GM21390 (cell line): ENCODE measurements around the gene FOXP1.

Experiments used
- ATAC-seq: cut with Tn5 transposase; IDR thresholded peaks from one replicate; pipeline ENCODE4 v1.9.1; 2021; ENCODE audit not compliant: unreplicated experiment

FOXP1 gene

DNA sequence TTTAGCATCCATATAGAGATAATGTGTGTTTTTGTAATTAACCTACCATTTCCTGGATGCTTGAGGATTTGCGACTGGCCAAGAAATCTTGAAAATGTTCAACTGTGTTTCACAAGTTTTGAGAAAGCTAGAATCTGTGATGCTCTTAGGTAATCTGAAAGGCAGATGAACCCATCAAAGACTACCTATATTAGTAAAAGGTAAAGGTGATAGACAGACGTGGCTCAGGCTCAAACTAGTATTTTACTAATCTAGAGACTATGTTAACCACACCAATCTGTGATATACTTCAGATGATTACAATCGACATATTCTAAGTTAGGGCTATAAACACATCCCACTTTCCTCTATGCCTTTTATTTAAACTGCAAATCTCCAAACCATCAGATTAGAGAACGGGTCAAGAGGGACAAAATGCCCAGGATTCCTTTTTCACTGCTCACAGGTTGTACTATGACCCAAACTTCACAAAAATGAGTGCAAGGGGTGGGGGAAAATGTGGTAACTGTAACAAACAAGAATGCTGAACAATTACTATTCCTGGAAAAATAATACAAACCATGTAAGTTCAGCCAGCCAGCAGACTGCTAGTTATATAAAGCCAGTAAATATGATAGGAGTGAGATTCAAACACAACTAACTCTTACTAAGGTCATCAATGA is 295.1 kb downstream of the FOXP1 start:
- ATAC-seq, result no peak

DNA sequence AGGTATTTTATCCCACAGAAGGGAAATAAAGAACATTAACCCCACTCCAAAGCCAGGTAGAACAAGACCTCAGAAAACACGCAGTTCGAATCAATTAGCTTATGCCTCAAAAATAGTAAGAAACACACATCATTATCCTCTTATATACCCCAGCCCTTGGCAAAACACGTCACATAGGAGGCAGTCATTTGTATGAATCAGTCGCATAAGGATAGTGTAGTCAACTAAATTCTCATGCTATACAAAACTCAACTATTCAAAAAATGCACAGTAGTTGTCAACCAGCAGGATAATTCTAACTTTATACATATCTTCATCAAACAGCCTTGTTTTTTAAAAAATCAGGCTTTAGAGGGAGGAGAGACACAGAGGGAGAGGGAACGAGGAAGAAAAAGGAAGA is 298.4 kb downstream of the FOXP1 start:
- ATAC-seq, result no peak

DNA sequence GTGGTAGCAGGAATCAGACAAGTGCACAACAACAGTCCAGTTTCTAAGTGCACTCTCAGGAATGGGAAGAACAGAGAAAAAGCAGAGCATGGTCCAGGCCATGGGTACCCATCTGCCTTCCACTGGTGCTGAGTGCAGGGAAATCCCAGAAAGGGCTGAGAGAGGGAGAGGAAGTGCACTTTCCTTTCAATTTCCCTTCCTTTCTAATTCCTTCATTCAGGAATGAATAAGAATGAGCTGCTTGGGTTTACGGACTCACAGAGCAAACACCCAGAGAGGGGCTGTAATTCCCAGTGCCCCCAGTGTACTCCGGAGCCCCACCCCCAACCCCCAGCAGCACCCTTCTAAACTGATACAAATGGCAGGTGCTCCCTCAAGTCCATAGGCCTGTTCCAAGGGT is 300.6 kb downstream of the FOXP1 start:
- no peak for ATAC-seq

DNA sequence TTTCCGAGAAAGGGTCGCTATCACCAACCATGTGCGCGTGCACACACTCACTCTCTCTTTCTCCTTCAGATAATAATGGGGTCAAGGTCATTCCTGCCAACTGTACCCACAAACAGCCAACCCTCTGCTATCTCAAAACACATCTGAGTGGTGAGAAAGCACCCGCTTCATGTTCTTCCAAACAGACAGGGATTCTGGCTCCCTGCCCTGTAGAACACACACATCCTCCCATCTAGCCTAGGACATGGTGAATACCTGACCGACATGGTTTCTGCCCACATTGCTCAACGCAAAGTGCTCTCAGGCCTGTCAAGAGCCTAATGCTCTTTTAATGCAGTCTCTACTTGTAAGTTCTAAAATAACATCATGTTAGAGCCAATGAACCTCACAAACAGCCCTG is 302.2 kb downstream of the FOXP1 start:
- ATAC-seq, result no peak

DNA sequence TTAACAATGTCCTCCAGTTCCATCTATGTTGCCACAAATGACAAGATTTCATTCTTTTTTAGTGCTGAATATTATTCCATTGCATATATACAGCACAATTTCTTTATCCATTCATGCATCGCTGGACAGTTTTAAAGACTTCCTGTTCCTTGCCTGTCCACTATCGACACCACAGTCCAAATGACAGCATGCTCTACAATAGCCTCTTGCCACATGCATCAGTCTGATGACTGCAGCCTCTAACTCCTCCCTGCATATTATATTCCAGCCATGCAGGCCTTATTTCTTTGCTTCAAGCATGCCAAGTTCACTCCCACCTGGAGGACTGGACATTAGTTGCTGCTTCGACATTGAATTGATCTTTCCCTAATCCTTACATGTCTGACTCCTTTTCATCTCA is 306.2 kb downstream of the FOXP1 start:
- no peak for ATAC-seq

DNA sequence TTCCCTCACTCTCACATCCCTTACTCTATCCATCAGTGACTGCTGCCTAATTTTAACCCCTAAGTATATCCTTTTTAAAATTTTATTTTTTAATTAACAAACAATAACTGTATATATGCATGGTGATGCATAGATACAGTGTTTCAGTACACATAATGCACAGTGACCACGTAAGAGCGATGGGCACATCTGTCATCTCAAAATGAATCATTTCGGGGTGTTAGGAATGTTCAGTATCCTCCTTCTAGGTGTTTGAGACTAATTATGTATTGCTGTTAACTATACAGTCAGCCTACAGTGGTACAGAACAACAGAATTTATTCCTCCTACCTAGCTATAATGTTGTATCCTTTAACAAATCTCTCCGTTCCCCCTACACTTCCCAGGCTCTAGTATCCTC is 307.0 kb downstream of the FOXP1 start:
- no peak for ATAC-seq

DNA sequence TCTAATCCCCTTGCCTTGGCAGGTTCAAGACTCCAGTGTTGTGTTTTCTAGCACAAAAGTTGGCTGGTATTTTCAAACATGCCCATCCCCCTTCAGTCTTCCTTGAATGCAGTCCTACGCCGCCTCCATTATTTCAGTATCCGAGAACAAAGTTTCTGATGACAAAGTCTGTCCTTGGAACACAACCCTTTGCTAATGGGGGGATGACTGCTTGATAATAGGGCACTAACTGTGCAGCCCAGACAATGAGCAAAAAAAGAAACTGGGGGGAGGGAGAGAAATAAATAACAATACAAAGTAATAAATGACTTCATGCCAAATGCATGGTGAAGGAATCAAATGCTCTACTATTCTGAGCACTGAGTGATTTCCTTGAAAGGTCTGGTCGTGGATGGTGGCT is 310.1 kb downstream of the FOXP1 start:
- no peak for ATAC-seq

DNA sequence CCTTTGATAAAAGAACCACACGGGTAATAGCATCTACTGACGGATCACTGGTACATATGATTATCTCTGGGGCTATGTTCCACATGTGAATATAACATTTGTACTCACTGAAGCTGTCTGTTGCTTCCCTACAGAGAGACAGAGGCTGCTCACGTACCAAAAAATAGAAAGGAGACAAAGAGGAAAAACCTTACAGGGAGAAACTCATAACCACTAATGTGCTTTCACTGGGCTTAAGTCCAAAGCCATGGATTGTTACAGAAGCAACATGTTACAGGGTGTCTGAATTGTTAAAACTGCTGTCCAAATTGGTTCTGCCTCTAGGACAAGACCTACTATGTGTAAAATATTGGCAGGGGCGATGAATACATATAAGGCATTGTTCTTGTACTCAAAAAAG is 311.9 kb downstream of the FOXP1 start:
- ATAC-seq, result no peak

DNA sequence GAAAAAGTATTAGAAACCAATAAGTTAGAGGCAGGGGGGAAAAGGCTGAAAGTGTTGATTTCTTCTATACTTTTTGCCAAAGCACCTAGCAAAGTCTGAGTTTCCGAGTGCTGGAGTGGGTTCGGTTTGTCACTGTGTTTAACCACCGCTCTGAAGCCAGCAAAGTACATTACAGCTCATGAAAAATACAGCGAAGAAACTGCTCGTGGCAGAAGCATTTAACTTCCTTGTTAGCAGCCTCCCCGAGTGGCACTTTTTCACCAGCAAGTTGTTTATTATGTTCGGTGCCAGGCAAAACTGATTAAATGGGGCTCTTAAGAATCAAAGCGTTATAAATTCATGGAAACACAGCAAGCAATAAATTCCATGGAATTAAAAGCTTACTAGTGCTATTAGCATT is 313.6 kb downstream of the FOXP1 start:
- no peak for ATAC-seq

DNA sequence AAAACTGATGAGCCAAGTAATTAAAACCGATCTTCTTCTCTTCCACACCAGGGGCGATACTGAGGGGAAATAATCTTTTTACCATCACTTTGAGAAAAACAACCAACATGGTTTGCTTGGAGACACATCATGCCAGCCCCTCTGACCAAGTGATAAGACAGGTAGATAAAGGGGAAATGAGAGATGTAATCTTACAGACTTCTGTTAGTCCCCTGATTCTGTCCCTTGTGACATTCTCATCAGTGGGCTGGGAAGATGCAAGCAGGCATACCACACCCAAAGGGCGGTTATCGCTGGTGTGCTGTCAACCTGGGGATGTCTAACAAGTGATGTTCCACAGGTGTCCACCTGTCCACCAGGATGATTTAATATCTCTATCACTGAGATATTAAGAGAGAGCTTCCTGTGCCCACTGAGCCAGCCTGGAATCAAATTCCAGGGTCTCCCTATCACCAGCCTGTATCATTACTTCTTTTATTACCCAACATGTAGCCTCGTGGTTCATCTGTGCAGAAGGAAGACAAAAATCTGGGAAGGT is 315.0 kb downstream of the FOXP1 start:
- ATAC-seq, result no peak

DNA sequence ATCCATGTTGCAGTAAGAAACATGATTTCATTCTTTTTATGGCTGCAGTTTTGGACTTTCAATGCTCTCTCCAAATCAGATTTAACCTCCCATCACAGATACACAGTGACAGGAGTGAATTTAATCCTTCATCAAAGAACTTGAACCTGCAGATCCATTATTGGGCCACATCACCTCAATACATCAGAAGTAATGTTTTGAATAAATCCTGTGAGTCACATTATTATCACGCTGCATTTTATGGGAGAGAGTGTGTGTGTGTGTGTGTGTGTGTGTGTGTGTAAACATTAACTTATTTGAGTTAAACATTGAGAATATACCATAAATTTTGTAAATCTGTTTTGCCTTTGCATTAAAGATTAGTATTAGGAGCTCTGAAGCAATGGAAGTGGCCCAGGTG is 316.7 kb downstream of the FOXP1 start:
- no peak for ATAC-seq

DNA sequence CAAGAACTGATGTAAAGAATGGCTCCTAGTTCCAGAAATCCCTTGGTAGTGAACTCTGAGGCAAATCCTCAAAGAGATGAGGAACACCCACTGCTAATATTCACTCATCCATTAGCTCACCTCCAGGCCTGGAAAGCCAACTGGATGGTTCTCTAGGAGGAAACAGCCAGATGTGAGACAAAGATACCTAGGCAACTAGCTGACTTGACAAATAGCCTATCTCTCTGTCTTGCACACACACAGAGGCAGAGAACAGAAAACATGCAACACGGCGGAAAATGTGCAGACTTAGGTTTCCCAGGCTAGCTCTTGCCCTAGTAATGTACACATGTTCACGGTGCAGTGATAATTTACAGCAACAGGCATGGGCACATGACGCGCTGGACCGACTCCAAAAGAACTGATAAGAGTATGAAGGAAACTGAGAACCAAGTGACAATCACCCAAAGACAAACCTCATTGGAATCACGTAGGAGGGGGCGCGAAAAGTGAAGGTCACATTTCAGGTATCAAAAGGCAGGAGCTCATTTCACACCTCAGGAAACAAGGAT is 318.1 kb downstream of the FOXP1 start:
- ATAC-seq, result no peak

DNA sequence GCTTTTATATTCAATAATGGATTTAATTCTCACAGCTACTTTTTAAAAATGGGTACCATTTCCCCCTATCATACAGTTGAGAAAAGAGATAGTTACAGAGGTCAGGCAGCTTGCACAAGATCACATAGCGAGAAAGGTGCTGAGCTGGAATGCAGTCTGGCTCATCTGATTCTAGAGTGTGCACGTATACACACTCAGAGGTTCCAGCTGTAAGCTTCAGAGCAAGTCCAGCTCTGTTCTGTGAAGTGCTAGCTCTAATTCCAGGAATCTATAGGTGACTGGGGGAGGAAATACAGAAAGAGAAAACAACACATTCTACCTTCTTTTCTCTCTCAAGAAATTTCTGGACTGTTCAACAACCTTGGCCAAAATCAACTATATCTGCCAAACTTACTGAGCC is 318.7 kb downstream of the FOXP1 start:
- ATAC-seq, result no peak

DNA sequence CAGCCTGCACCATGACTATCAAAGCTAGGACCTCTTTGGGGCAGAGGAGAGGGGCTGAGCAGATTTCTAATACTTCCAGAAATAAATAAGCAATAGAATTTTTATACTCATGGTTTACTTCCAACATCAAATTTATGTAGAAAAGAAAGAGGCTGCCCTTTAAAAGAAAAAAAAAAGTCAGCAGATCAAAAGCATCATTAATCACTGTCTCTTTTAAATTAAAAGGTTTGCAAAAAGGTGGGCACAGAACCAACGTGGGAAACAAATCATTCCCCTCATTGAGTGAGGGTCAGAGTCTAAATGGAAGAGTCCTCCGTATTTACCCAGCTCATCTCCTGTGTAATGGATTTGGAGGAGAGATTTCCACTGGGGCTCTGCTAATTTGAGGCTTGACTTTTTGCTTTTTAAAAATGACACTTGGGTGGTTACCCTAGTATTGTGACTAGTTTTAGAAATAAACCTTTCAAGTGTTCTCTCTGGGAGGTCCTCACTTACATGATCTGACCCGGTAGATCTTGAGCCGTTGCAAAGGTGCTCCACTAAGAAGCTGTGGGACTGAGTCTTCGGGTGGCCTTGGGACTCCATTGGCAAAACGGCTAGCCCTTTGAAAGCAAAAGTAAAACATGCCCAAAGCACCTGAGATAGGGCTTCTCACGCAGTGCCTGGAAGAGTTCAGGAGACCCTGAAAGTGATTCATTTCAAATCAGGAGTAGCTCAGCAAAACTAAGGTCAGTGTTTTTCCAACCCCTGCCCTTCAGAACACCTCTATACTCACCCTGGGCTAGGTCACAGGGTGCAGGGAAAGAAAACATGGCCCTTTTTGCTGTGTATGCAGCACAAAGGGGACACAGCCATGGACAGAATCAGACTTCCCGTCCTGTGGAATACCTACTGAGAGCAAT is 320.9 kb downstream of the FOXP1 start:
- ATAC-seq, result no peak

DNA sequence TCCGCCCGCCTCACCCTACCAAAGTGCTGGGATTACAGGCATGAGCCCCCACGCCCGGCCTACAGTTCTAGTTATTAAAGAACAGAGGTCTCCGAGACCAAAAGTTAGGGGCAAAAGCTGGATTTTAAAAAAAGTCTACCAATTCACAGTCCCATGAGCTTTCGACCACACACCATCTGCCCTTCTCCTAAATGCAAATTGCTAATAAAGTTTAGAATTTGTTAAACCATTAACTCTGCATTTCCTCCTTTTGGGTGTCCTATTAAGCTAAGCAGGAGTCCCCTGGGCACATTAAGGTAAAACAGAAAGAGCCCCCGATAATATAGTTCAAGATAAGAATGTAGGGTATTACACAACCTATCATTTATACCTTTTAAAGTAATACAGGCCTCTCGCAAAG is 322.7 kb downstream of the FOXP1 start:
- ATAC-seq, result no peak

DNA sequence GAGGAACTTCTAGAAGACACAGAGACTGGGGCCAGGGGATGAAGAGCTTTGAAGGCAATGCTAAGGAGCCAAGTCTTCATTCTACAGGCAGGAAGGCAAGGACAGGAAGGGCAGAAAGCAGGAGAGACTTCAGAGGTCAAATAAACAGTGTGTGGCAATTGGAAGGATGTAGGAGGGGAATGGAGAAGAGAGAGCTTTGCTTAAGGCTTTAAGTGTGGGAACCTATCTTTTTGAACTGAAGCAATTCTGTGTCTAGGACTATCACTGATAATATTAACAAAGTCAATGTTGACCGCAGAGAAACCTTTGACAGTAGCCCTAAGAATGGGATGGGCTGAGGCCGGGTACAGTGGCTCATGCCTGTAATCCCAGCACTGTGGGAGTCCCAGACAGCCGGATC is 325.0 kb downstream of the FOXP1 start:
- no peak for ATAC-seq

DNA sequence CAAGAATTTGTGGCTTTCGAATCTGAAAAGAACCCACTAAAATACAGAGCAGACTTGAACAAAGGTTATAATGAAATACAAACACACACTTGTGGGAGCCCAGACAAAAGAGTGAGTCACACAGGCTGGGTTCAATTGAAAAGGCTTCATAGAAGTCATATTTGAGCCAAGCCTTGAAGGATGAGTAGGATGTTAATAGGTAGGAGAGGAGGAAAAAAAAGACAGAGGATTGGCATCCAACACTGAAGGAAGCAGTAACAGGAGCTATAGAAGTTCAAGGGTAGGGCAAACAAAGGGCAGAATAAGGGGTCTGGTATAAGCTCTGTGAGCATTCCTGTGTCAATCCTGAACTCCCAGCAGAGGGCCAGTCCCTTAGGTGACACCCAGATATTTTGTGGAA is 325.4 kb downstream of the FOXP1 start:
- no peak for ATAC-seq

DNA sequence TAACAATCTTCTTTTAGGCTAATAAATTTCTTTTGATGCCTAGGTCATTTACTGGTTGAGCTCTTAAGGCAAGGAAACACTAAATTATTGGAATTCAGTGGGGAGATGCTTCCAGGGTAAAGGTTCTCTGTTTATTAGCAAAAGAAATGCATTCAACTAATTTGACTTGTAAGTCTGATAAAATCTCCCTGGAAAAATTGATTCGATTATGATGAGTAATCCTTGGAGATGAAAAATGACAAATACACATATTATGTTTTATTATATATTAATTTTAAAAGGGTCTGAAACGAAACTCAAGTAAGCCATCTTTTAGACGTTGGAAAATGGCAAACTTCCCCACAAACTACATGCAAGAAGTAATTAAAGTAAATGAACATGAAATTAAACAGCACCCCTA is 328.0 kb downstream of the FOXP1 start:
- no peak for ATAC-seq

DNA sequence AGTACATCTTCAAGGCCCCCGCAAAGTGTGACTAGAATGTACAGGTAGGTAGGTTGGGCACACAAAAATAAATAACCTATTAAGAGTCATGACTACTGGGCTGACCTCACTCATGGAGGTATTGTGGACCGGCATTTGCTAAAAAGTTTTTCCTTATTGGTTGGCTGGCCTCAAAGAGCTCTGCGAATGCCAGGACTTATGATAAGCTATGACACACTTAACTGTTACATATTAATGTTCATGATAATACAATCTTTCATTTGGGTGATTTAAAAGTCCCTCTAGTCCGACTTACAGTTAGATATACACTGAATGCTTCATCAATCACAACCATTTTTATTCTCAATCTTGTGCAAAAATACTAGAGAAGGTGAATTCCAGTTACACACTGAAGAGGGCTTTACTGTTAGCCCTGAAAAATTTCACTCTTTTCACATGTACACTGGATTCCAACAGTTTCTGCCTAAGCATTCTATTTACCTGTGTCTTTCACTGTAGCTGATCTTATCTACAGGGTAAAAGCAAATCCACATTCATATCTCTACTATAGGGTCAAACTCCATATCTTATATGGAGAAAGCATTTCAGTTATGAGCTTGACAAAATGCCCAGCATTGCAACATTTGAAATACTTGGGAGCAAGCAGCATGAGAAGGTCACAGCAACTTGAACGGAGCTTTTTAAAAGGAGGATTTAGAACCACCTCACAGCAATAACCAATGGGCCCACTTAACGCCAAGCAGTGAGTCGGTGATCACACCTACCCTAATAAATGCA is 329.1 kb downstream of the FOXP1 start:
- ATAC-seq, result no peak

DNA sequence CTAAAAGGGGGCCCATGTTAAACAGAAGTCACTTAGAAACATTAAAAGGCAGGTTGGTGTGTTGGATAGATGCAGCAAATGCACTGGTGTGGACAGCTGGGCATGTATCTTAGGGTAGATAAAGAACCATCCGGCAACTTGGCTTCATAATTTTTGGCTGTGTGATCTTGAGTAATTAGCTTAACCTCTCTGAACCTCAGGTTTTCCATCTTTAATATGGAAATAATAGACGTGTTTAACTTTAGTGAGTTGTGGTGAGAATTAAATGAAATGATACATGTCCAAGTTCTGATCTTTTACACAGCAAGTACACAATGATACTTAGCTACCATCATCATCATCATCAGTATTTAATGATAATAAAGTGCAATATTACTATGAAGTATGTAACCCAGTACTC is 330.4 kb downstream of the FOXP1 start:
- no peak for ATAC-seq

DNA sequence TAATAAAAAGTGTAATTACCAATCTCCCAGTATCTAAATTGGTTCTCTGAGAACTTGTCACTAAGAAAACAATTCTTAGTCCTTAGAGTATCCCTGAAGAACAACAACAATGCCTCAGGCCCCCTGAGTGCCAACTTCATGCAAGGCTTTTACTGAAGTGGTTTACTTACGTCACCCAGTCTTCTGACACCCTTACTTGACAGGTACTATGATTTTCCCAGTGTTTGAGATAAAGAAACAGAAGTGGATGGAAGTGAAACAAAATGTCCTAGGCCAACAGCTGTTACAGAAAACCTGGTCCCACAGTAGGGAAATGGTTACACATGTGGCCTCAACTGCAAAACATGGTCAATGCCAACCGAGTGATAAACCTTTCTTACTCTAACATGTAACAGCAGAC is 331.1 kb downstream of the FOXP1 start:
- ATAC-seq, result no peak
